Measurements from ENCODE around the gene SNX25. TPM values are rescaled to one million over a fixed set of nuclear protein-coding genes. Genes with fewer than 3 reads are reported as not detected.

SNX25 gene
- total and polyA plus RNA-seq, 10 of the 15 experiments (the other 5 are each of a cell fraction or from before 2014, with no cell fraction given), result 11.2 to 117 (median 62.8) TPM

DNA sequence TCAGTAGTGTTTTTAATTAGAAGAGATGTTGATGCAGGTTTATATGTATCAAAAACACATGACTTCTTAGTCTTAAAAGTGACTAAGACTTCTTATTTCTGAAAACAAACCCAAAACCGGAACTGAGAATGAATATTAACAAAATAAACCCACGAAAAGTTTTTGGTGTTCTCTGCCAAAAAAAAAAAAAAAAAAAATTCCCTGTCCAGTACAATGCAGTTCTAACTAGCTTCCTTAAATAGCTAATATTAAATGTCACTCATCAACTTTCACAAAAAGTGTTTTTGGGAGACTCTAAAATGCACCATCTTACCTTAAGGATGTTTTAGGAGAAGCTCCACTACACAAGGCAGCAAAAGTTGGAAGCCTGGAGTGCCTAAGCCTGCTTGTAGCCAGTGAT, 189.2 kb downstream of the SNX25 start (continued):
- TF ChIP-seq STAT3 (IDR thresholded peaks at IDR 0.05; ENCODE audit: low read depth, low read length), result no peak
- no peak for TF ChIP-seq RCOR1 (conservative IDR thresholded peaks at IDR 0.05; ENCODE audit: low read depth, low read length)
- TF ChIP-seq ZNF622 (IDR thresholded peaks at IDR 0.05), result no peak
- no peak for TF ChIP-seq PAX8 (IDR thresholded peaks at IDR 0.05)
- TF ChIP-seq, protein P1, sequence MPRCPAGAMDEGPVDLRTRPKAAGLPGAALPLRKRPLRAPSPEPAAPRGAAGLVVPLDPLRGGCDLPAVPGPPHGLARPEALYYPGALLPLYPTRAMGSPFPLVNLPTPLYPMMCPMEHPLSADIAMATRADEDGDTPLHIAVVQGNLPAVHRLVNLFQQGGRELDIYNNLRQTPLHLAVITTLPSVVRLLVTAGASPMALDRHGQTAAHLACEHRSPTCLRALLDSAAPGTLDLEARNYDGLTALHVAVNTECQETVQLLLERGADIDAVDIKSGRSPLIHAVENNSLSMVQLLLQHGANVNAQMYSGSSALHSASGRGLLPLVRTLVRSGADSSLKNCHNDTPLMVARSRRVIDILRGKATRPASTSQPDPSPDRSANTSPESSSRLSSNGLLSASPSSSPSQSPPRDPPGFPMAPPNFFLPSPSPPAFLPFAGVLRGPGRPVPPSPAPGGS (IDR thresholded peaks at IDR 0.05; ENCODE audit: borderline replicate concordance, insufficient read depth, low read depth, low read length, poor library complexity, severe bottlenecking), result peak; percentile 12
- 0 out of 2 replicates have a peak, but pooled peaks have one; percentile 16 for TF ChIP-seq MTA2 (IDR thresholded peaks at IDR 0.05; ENCODE audit: low read depth)
- TF ChIP-seq RBBP5 (conservative IDR thresholded peaks at IDR 0.05), result no peak
- no peak for TF ChIP-seq NFYB (IDR thresholded peaks at IDR 0.05; ENCODE audit: insufficient read depth, low read depth, low read length)
- TF ChIP-seq YBX1 (IDR thresholded peaks at IDR 0.05), result no peak
- no peak for TF ChIP-seq NR2F1 (conservative IDR thresholded peaks at IDR 0.05)
- TF ChIP-seq JUND (IDR thresholded peaks at IDR 0.05; ENCODE audit: low read depth, low read length), result no peak
- TF ChIP-seq PML (IDR thresholded peaks at IDR 0.05; ENCODE audit: low read length), result no peak
- peak; percentile 69; the same call in 1 of the 2 replicates for TF ChIP-seq SPI1 (IDR thresholded peaks at IDR 0.05; ENCODE audit: borderline replicate concordance, insufficient read depth, low read depth, low read length)
- no peak for TF ChIP-seq ZNF274 (IDR thresholded peaks at IDR 0.05; ENCODE audit: insufficient read depth, insufficient read length)
- TF ChIP-seq ZNF24 (IDR thresholded peaks at IDR 0.05), result no peak
- no peak for TF ChIP-seq IKZF1 (conservative IDR thresholded peaks at IDR 0.05)
- TF ChIP-seq ZSCAN29 (IDR thresholded peaks at IDR 0.05), result no peak
- TF ChIP-seq POLR2A (IDR thresholded peaks at IDR 0.05; ENCODE audit: low read depth, low read length), result no peak
- TF ChIP-seq ZZZ3 (IDR thresholded peaks at IDR 0.05; ENCODE audit: control insufficient read depth, insufficient read length, low read depth), result no peak
- TF ChIP-seq TCF7 (IDR thresholded peaks at IDR 0.05; ENCODE audit: borderline replicate concordance), result no peak
- TF ChIP-seq, protein P2, sequence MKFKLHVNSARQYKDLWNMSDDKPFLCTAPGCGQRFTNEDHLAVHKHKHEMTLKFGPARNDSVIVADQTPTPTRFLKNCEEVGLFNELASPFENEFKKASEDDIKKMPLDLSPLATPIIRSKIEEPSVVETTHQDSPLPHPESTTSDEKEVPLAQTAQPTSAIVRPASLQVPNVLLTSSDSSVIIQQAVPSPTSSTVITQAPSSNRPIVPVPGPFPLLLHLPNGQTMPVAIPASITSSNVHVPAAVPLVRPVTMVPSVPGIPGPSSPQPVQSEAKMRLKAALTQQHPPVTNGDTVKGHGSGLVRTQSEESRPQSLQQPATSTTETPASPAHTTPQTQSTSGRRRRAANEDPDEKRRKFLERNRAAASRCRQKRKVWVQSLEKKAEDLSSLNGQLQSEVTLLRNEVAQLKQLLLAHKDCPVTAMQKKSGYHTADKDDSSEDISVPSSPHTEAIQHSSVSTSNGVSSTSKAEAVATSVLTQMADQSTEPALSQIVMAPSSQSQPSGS (IDR thresholded peaks at IDR 0.05; ENCODE audit: low read length), result peak; percentile 51; the same call in 1 of the 2 replicates
- TF ChIP-seq EZH2 (IDR thresholded peaks at IDR 0.05; ENCODE audit: borderline replicate concordance, control insufficient read depth, low read depth, low read length), result no peak
- TF ChIP-seq MYB (IDR thresholded peaks at IDR 0.05; ENCODE audit: borderline replicate concordance, low read depth, low read length), result no peak
- peak; percentile 95 for TF ChIP-seq ZNF384 (IDR thresholded peaks at IDR 0.05; ENCODE audit: borderline replicate concordance, low read depth, low read length)
- TF ChIP-seq, protein P3, sequence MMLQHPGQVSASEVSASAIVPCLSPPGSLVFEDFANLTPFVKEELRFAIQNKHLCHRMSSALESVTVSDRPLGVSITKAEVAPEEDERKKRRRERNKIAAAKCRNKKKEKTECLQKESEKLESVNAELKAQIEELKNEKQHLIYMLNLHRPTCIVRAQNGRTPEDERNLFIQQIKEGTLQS (IDR thresholded peaks at IDR 0.05; ENCODE audit: borderline replicate concordance, extremely low read depth, low read depth, low read length), result no peak
- TF ChIP-seq HDAC6 (IDR thresholded peaks at IDR 0.05; ENCODE audit: unreplicated experiment), result no peak
